HepG2 (cell line): Measurements from ENCODE around the gene MFSD12. TPM values are rescaled to one million over a fixed set of nuclear protein-coding genes. Genes with fewer than 3 reads are reported as not detected.

Source experiments
- CEBPB ChIP-seq: IDR thresholded peaks from 2 replicates; pipeline ENCODE4 v1.6.1; 2011; ENCODE audit warnings: low read depth, low read length, improper control_type of control experiment, borderline replicate concordance
- FIP1L1 ChIP-seq: fragments of 200-400 bp; formaldehyde crosslinking; IDR thresholded peaks from 2 replicates; pipeline ENCODE4 v1.6.1; 2018; ENCODE audit warnings: low read depth, mild to moderate bottlenecking, low read length, moderate library complexity, borderline replicate concordance; ENCODE audit not compliant: insufficient read depth
- FOXM1 ChIP-seq: sonication (generic); formaldehyde crosslinking; IDR thresholded peaks from 2 replicates; pipeline ENCODE4 v1.5.0; 2020; ENCODE audit warnings: missing genetic modification reagents
- NR2F2 ChIP-seq: IDR thresholded peaks from 2 replicates; pipeline ENCODE4 v1.6.1; 2012; ENCODE audit warnings: low read depth, inconsistent platforms, borderline replicate concordance
- PCBP2 ChIP-seq: fragments of 200-400 bp; formaldehyde crosslinking; optimal IDR thresholded peaks from 2 replicates; pipeline ENCODE3; 2018; ENCODE audit warnings: low read length, low read depth; ENCODE audit not compliant: poor library complexity, severe bottlenecking
- RAD21 ChIP-seq: fragments of 450-650 bp; formaldehyde crosslinking; IDR thresholded peaks from 2 replicates; pipeline ENCODE4 v1.5.0; 2020; ENCODE audit warnings: mild to moderate bottlenecking
- RAD51 ChIP-seq: fragments of 450-650 bp; IDR thresholded peaks from 2 replicates; pipeline ENCODE4 v1.6.1; 2016; ENCODE audit warnings: borderline replicate concordance
- STAG1 ChIP-seq: sonication (generic); formaldehyde crosslinking; IDR thresholded peaks from 2 replicates; pipeline ENCODE4 v1.4.0; 2020; ENCODE audit warnings: missing genetic modification reagents
- XRCC5 ChIP-seq: fragments of 200-400 bp; formaldehyde crosslinking; optimal IDR thresholded peaks from 2 replicates; pipeline ENCODE3; 2017; ENCODE audit warnings: mild to moderate bottlenecking, low read length
- ZBED4 ChIP-seq: sonication (generic); formaldehyde crosslinking; IDR thresholded peaks from 2 replicates; pipeline ENCODE4 v1.4.0; 2020; ENCODE audit warnings: missing genetic modification reagents, borderline replicate concordance
- ZBTB26 ChIP-seq: IDR thresholded peaks from 2 replicates; pipeline ENCODE4 v1.6.1; 2016; ENCODE audit warnings: missing compliant biosample characterization, missing genetic modification reagents, borderline replicate concordance
- ZBTB46 ChIP-seq: sonication (generic); formaldehyde crosslinking; IDR thresholded peaks from 2 replicates; pipeline ENCODE4 v1.4.0; 2020; ENCODE audit warnings: mild to moderate bottlenecking, missing genetic modification reagents, borderline replicate concordance
- ZNF280B ChIP-seq: sonication (generic); formaldehyde crosslinking; IDR thresholded peaks from 2 replicates; pipeline ENCODE4 v1.5.0; 2020; ENCODE audit warnings: missing genetic modification reagents, mild to moderate bottlenecking, borderline replicate concordance
- ZNF335 ChIP-seq: sonication (generic); formaldehyde crosslinking; IDR thresholded peaks from 2 replicates; pipeline ENCODE4 v1.4.0; 2020; ENCODE audit warnings: missing genetic modification reagents
- ZNF510 ChIP-seq: sonication (generic); formaldehyde crosslinking; IDR thresholded peaks from 2 replicates; pipeline ENCODE4 v1.4.0; 2020; ENCODE audit warnings: low read depth, mild to moderate bottlenecking, missing genetic modification reagents
- ZNF749 ChIP-seq: sonication (generic); formaldehyde crosslinking; IDR thresholded peaks from 2 replicates; pipeline ENCODE4 v1.8.0; 2022; ENCODE audit warnings: mild to moderate bottlenecking, missing genetic modification reagents, moderate library complexity, borderline replicate concordance
- ZSCAN21 ChIP-seq: sonication (generic); formaldehyde crosslinking; IDR thresholded peaks from 2 replicates; pipeline ENCODE4 v1.8.0; 2022; ENCODE audit warnings: mild to moderate bottlenecking, missing genetic modification reagents, moderate library complexity, borderline replicate concordance
- ZSCAN22 ChIP-seq: sonication (generic); formaldehyde crosslinking; IDR thresholded peaks from 2 replicates; pipeline ENCODE4 v1.4.0; 2020; ENCODE audit warnings: mild to moderate bottlenecking, missing genetic modification reagents
- polyA plus RNA-seq, 8 experiments: library from polyadenylated mRNA; depleted of rRNA in 3 of 8; stranded (reverse) in 7 of 8; unstranded in 1 of 8; fragments of >200 nt; fragmentation: Illumina TruSeq in 4 of 8; extraction: Trizol in 4 of 8; gene quantifications; 2 replicates each; pipeline versions ENCODE4 v1.2.1 to v1.2.3, GENCODE V29; 2011 to 2016; ENCODE audit warnings: low read depth in 4 of 8, missing spikeins in 1 of 8, mixed read lengths in 1 of 8; ENCODE audit not compliant: insufficient read depth in 1 of 8
- total RNA-seq, 5 experiments: library from RNA; depleted of rRNA; stranded (reverse); fragments of >200 nt; fragmentation: Illumina TruSeq; extraction: Trizol; gene quantifications; 2 replicates each; pipeline ENCODE4 v1.2.3, GENCODE V29; 2016; ENCODE audit warnings: low read depth in 1 of 5

MFSD12 gene
- total and polyA plus RNA-seq, 2 of the 13 experiments (the other 11 are each of a cell fraction or from before 2014, with no cell fraction given): 27.2 to 29.1 TPM

- no peak for TF ChIP-seq FOXM1 (CRISPR knock-in tag)
- TF ChIP-seq ZSCAN22 (CRISPR knock-in tag): peak; percentile 41; the same call in 1 of the 2 replicates
- no peak for TF ChIP-seq ZSCAN21 (CRISPR knock-in tag)
- 0 out of 2 replicates have a peak, but pooled peaks have one; percentile 55 for TF ChIP-seq ZBED4 (CRISPR knock-in tag)
- no peak for TF ChIP-seq ZBTB26 (CRISPR knock-in tag)
- TF ChIP-seq RAD51: no peak
- no peak for TF ChIP-seq PCBP2
- peak; percentile 79 for TF ChIP-seq STAG1
- no peak for TF ChIP-seq NR2F2
- no peak for TF ChIP-seq CEBPB
- TF ChIP-seq ZNF749 (CRISPR knock-in tag): no peak
- no peak for TF ChIP-seq ZNF280B (CRISPR knock-in tag)
- TF ChIP-seq XRCC5: peak; percentile 85
- TF ChIP-seq ZNF510: no peak
- TF ChIP-seq ZBTB46: no peak
- peak; percentile 82 for TF ChIP-seq RAD21
- peak; percentile 60; the same call in 1 of the 2 replicates for TF ChIP-seq ZNF335
- no peak for TF ChIP-seq FIP1L1
These were observed 12.4 kb downstream of the MFSD12 start (continued) for GRCh38 chr19:3544742-3545668.
